NCI-H510A treated with DMSO at 0.1 percent for 48 hours (cell line): ENCODE results near the gene CCT8L2.
"Not testable (repeated sequence)": the region's sequence is repeated elsewhere in the genome, so short reads cannot be mapped to it uniquely, and the experiment has no call there.

Experiments used
- DNase-seq: peaks from one replicate; lab custom pipeline; 2025; lab: John Stamatoyannopoulos, UW

The CCT8L2 gene

GRCh38 chr22:16592710-16593109, at the start of gene CCT8L2:
Gene CCT8L2, minus strand, starts transcription at chr22:16592810. Its CDS starts 260 bp downstream, at chr22:16592550.
- DNase-seq: not testable (repeated sequence)

DNA sequence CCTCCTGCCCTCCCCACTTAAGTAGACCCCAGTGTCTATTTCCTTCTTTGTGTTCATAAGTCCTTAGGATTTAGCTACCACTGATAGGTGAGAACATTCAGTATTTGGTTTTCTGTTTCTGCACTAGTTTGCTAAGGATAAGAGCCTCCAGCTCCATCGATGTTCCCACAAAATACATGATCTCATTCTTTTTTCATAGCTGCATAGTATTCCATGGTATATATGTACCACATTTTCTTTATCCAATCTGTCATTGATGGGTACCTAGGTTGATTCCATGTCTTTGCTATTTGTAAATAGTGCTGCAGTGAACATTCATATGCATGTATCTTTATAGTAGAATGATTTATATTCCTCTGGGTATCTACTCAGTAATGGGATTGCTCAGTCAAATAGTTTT, 42.8 kb upstream of the CCT8L2 start:
- not testable (repeated sequence) for DNase-seq

DNA sequence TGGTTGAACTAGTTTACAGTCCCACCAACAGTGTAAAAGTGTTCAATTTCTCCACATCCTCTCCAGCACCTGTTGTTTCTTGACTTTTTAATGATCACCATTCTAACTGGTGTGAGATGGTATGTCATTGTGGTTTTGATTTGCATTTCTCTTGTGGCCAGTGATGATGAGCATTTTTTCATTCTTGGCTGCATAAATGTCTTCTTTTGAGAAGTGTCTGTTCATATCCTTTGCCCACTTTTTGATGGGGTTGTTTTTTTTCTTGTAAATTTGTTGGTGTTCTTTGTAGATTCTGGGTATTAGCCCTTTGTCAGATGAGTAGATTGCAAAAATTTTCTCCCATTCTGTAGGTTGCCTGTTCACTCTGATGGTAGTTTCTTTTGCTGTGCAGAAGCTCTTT, 41.5 kb upstream of the CCT8L2 start:
- not testable (repeated sequence) for DNase-seq

DNA sequence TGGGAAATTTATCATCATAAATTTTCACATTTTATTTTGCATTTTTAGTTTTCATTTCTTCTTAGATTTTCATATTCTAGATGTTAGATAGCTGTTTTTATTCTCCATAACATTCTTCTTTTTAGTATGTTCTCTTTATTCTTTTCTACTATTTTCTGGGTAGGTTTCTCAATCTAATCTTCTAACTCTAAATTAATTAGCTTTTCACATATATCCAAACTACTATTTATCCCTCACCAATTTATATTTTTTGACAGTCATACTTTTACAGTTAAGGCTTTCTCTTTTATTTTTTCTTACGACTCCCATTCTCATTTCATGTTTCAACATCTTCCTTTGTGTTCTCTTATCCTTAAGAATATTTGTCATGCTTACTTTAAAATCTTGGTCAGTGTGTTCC, 35.9 kb upstream of the CCT8L2 start:
- not testable (repeated sequence) for DNase-seq

GRCh38 chr22:16625018-16625417, 32.4 kb upstream of the CCT8L2 start:
- not testable (repeated sequence) for DNase-seq

- not testable (repeated sequence) for DNase-seq
Observed at GRCh38 chr22:16623595-16623994, 31.0 kb upstream of the CCT8L2 start.

DNA sequence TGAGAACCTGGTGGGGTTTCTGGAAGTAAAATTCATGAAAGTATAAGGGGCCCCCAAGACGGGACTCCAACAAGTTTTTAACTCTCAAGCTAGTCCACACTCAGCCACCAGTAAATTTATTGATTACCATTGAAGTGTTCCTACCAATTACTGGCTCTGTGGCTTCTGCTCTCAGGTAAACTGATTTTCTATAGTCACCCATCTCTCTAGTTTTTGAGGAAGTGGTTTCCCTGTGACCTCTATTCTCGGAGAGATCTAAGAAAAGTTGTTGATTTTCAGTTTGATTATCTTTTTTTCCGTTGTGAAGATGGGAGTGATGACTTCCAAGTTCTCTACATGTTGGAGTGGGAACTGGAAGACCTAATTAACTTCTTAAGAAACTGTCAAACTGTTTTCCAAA, 24.9 kb upstream of the CCT8L2 start:
- not testable (repeated sequence) for DNase-seq

GRCh38 chr22:16616390-16616938, 23.9 kb upstream of the CCT8L2 start:
- not testable (repeated sequence) for DNase-seq

- not testable (repeated sequence) for DNase-seq
Observed at GRCh38 chr22:16615606-16616245, 23.1 kb upstream of the CCT8L2 start.

GRCh38 chr22:16609548-16610261, 17.1 kb upstream of the CCT8L2 start:
- no peak for DNase-seq

DNA sequence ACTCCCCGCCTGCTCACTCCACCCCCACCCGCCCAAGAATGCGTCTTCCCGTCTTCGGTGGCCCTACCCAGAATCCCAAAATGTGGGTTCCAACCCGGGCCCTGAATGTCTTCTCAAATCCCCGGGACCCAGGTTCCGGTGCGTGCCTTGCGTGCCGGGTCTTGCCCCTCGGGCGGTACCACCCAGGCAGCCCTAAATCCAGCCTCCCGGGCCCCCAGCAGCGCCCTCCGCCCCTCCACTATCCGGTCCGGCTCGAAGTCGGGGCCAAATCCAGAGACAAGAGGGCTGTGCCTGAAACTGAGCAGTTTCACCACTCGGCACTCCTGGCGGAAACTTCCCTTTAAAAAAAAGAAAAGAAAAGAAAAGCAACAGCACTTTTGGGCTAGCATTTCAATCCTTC, 16.3 kb upstream of the CCT8L2 start:
- no peak for DNase-seq

DNA sequence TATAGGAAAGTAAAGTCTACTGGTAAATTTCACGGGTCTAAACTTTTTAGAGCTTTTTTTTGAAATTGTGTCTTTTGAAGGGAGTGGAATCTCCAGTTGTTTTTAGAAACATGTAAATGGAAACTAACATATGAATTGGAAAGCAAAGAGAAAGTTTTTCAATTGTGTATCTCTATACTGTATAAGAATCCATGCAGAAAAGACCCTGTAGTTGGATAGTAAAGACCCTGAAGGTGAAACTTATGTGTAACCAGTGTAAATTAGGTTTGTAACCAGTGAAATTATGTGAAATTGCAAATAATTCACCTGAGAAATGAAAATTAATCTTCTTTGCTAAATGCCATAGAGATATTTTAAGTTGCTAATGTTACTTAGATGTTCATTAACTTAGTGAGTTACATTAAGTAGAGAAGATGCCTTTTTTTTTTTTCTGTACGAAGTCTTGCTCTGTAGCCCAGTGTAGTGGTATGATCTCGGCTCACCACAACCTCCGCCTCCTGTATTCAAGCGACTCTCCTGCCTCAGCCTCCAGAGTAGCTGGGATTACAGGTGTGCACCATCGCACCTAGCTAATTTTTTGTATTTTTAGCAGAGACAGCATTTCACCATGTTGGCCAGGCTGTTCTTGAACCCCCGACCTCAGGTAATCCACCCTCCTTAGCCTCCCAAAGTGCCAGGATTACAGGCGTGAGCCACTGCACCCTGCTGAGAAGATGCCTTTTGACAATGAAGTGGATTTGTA, 11.8 kb upstream of the CCT8L2 start:
- DNase-seq: not testable (repeated sequence)

DNA sequence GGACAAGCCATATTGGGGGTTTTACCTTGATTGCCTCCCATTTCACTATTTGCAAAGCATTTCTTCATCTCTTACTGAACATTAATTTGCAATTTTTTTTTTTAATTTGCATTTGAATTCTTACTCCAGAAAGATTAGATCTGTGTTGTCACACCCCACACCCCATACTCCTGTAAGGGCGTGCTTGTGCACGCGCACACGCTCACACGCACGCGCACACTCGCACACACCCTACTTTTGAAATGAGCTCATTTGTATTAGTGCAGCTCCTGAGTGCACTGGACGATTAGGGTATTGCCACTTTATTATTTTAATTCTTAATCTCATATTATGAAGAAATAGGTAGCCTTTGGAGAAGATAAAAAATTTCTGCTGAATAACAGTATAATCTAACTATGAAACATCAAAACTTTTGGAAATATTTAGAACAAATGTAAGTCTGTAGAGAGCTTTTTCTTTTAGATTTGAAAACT, 11.2 kb upstream of the CCT8L2 start:
- not testable (repeated sequence) for DNase-seq

DNA sequence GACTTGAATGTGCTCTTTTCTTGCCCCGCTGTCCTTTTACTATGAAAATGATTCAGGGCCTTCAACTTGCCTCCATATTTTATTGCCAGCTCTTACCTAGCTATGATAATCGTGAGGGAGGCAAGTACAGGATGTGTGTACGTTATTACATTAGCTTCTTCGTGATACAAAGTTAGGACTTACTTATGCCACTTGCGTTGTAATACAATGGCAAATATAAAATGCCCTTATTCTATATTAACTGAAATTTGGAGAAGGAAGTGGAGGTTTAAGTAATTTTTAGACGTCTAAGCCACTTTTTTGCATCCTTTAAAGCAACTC, 10.8 kb upstream of the CCT8L2 start:
- no peak for DNase-seq

- not testable (repeated sequence) for DNase-seq
Observed at GRCh38 chr22:16602728-16603447, 10.3 kb upstream of the CCT8L2 start.

DNA sequence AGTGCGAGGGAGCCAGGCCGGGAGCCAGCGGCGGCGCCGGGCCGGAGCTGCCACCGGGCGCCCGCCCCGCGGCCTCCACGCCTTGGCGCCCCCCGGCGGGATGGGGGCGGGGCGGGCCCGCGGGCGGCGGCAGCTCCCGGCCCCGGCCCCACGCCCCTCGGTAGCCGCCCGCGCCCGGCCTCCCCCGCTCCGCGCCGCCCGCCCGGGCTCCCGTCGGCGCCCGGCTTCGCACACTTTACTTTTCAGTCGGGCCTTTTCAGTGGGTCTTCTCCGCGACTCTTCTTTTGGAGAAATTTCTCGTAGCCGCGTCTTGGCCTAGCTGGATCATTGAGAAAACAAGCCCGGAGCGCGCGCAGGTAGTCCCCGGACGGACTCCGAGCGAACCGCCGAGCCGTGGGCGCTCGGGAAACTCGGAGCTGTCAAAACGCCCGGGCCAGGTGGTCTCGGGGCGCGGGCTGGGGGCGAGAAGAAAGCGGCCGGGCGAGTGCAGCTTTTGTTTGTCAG, 9.7 kb upstream of the CCT8L2 start:
- DNase-seq: not testable (repeated sequence)

DNA sequence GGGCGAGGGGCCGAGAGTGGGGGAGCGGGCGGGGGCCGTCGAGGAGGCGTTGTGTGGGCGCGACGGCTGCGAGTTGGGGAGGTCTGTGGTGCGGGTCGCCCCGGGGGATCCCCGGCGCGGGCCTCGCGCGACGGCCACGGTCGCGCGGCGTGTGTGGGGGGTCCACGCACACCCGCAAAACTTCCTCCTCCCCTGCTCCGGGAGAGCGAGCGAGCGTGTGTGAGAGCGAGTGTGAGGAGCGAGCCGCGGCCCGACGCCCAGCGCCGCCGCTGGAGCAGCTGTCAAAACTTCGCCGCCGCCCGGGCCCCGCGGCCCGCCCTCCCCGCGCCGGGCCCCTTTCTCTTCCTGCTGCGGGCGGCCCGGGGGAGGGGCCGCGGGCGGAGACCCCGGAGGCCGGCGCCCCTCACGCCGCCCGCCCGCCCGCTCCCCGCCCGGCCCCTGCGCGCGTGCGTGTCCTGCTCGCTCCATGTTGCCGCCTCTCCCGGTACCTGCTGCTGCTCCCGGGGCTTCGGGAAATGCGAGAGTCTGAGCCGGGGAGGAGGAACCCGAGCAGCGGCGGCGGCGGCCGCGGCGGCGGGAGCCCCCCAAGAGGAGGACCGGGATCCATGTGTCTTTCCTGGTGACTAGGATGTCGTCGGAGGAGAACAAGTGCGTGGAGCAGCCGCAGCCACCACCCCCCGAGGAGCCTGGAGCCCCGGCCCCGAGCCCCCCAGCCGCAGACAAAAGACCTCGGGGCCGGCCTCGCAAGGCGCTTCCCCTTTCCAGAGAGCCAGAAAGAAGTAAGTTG, 9.0 kb upstream of the CCT8L2 start:
- DNase-seq: no peak

GRCh38 chr22:16600644-16601436, 8.2 kb upstream of the CCT8L2 start:
- not testable (repeated sequence) for DNase-seq

DNA sequence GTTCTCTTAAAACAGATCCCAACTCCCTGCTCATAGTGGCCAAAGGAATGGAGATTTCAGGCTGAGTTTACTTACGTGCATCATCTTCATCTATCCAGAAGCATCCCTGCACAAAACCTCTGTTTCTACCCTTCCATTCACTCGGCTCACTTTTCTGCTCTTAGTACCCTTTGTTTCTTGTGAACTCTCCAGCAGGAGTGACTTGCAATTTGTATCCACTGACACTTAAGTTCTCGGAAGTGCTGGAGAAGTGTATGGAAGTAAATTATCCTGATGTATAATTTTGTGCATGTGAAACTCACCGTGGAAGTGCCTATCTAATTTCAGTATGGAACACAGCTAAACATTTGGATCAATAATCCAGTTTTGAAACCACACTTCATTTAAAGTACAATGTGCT, 7.0 kb upstream of the CCT8L2 start:
- not testable (repeated sequence) for DNase-seq

DNA sequence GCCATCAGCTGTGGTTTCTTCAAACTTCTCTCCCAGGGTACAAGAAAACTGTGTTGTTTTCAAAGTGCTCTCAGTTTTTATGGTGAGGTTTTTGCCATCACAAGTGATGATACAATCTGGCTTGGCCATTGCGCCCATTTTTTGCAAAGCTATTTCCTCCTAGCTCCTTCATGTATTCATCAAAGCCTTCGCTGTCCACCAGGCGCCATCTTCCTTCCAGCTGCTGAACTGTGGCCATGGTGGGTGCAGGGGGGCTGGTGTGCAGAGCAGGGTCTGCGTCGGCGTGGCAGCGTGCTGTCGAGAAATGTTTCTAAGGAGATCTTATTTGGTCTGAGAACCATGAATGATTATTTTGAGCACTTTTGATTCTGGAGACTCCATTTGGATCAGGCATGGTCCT, 2.6 kb upstream of the CCT8L2 start:
- DNase-seq: not testable (repeated sequence)
